ENCODE measurements around the gene KIRREL3.

Gene KIRREL3

GRCh38 chr11:126456783-126457542 is 543.6 kb downstream of the KIRREL3 start:
- no peak for DNase-seq

- no peak for DNase-seq
Measured at GRCh38 chr11:126456089-126456488, 544.5 kb downstream of the KIRREL3 start.

GRCh38 chr11:126452241-126453101 is 548.1 kb downstream of the KIRREL3 start:
- no peak for DNase-seq

GRCh38 chr11:126451211-126451802 is 549.3 kb downstream of the KIRREL3 start:
- no peak for DNase-seq

GRCh38 chr11:126450806-126451205 is 549.8 kb downstream of the KIRREL3 start:
- no peak for DNase-seq

- DNase-seq = no peak
Measured at GRCh38 chr11:126450198-126450597, 550.4 kb downstream of the KIRREL3 start.

- no peak for DNase-seq
Measured at GRCh38 chr11:126446581-126446980, 554.0 kb downstream of the KIRREL3 start.

GRCh38 chr11:126444072-126444471 is 556.5 kb downstream of the KIRREL3 start:
- DNase-seq = no peak

- DNase-seq = peak; percentile 53
Measured at GRCh38 chr11:126443120-126443519, 557.5 kb downstream of the KIRREL3 start.

GRCh38 chr11:126440792-126441514 is 559.6 kb downstream of the KIRREL3 start:
- DNase-seq = peak; percentile 94

- no peak for DNase-seq
Measured at GRCh38 chr11:126440276-126440675, 560.3 kb downstream of the KIRREL3 start.

- DNase-seq = no peak
Measured at GRCh38 chr11:126438691-126439090, 561.9 kb downstream of the KIRREL3 start.

- DNase-seq = no peak
Measured at GRCh38 chr11:126438272-126438671, 562.3 kb downstream of the KIRREL3 start.

- no peak for DNase-seq
Measured at GRCh38 chr11:126437731-126438130, 562.8 kb downstream of the KIRREL3 start.

- no peak for DNase-seq
Measured at GRCh38 chr11:126436209-126436755, 564.3 kb downstream of the KIRREL3 start.

- no peak for DNase-seq
Measured at GRCh38 chr11:126434950-126435335, 565.6 kb downstream of the KIRREL3 start.

GRCh38 chr11:126433989-126434949 is 566.3 kb downstream of the KIRREL3 start:
- no peak for DNase-seq

GRCh38 chr11:126433244-126433846 is 567.2 kb downstream of the KIRREL3 start:
- no peak for DNase-seq

GRCh38 chr11:126432525-126432924 is 568.0 kb downstream of the KIRREL3 start:
- no peak for DNase-seq

GRCh38 chr11:126432065-126432461 is 568.5 kb downstream of the KIRREL3 start:
- DNase-seq = no peak

Data from NCI-H526 treated with DMSO at 0.1 percent for 48 hours (cell line).